Measurements from ENCODE around the gene POLR3B.

DNA sequence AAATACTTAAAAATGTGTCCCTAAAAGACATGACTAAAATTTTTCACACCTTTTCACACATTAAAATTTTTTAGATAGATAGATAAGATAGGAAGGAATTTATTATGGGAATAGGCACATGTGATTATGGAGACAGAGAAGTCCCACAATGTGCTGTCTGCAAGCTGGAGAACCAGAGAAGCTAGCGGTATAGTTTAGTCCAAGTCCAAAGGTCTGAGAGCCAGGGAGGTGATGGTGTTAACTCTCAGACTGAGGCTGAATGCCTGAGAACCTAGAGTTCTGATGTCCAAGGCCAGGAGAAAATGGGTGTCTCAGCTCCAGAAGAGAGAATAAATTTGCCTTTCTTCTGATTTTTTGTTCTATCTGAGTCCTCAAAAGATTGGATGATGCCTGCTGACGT, 65.7 kb downstream of the POLR3B start:
- TF ChIP-seq, protein P1, sequence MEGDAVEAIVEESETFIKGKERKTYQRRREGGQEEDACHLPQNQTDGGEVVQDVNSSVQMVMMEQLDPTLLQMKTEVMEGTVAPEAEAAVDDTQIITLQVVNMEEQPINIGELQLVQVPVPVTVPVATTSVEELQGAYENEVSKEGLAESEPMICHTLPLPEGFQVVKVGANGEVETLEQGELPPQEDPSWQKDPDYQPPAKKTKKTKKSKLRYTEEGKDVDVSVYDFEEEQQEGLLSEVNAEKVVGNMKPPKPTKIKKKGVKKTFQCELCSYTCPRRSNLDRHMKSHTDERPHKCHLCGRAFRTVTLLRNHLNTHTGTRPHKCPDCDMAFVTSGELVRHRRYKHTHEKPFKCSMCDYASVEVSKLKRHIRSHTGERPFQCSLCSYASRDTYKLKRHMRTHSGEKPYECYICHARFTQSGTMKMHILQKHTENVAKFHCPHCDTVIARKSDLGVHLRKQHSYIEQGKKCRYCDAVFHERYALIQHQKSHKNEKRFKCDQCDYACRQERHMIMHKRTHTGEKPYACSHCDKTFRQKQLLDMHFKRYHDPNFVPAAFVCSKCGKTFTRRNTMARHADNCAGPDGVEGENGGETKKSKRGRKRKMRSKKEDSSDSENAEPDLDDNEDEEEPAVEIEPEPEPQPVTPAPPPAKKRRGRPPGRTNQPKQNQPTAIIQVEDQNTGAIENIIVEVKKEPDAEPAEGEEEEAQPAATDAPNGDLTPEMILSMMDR (conservative IDR thresholded peaks at IDR 0.05; ENCODE audit: low read depth in 2 of 2) = no peak
- no peak for TF ChIP-seq EZH2 (IDR thresholded peaks at IDR 0.05; ENCODE audit: low read depth, unreplicated experiment)

All from GM23338 (cell line).